ENCODE data around the gene SAMD13. TPM values are rescaled to one million over a fixed set of nuclear protein-coding genes. Genes with fewer than 3 reads are reported as not detected.

SAMD13 gene
- total and polyA plus RNA-seq, 2 donors (not counting 1 experiment from before 2014, with no cell fraction given) = 0.42 TPM; not detected in 1

GRCh38 chr1:84319662-84320061 lies 18.2 kb downstream of the SAMD13 start:
- no peak overlapping the region for H3K4me2 ChIP-seq (replicated peaks; ENCODE audit: low read depth, low read length, poor library complexity, severe bottlenecking)
- no CpG with 5 or more reads among the region's 1 CpG for WGBS (ENCODE audit: insufficient coverage)
- Mint-ChIP-seq H3K27me3 (peaks cover 3% of the 10 kb centered on the region), H3K4me1 (no peaks in the 10 kb centered on the region), H3K27ac (no peak overlapping the region), H3K4me3 (no peak overlapping the region), H3K9me3 (ENCODE audit: insufficient read depth) (no peaks in the 10 kb centered on the region)
- intact Hi-C loops (cut with micrococcal nuclease) = no loop called here
- H2AFZ ChIP-seq (ENCODE audit: insufficient read depth, low read depth, low read length, poor library complexity, severe bottlenecking) = no peak overlapping the region
- no peaks in the 10 kb centered on the region for H3K36me3 ChIP-seq (replicated peaks in 1 of 2; ENCODE audit: control extremely low read depth in 1 of 2, control insufficient read depth in 1 of 2, extremely low read depth in 1 of 2, insufficient read depth in 2 of 2, low read length in 1 of 2)
- H3K79me2 ChIP-seq (ENCODE audit: control insufficient read depth, insufficient read depth, low read length) = no peaks in the 10 kb centered on the region
- H3K27me3 ChIP-seq (replicated peaks in 1 of 4; ENCODE audit: control extremely low read depth in 1 of 4, control insufficient read depth in 3 of 4, insufficient read depth in 4 of 4, low read length in 3 of 4) = no peaks in the 10 kb centered on the region
- H3K9me3 ChIP-seq (ENCODE audit: control extremely low read depth in 1 of 3, control insufficient read depth in 2 of 3, insufficient read depth in 1 of 3, low read length in 2 of 3) = peaks cover 0 to 3% (median 2%) of the 10 kb centered on the region in 3 donors
- TF ChIP-seq EZH2 (IDR thresholded peaks at IDR 0.05; ENCODE audit: borderline replicate concordance, insufficient read depth, low read depth, low read length, poor library complexity, severe bottlenecking) (no peak), CTCF (IDR thresholded peaks at IDR 0.05) (no peak)
- no peaks in the 10 kb centered on the region for H4K20me1 ChIP-seq (ENCODE audit: control insufficient read depth, insufficient read depth, low read length, poor library complexity, severe bottlenecking)
- no peak overlapping the region for H3K27ac ChIP-seq (ENCODE audit: low read length in 2 of 2)
- CTCF ChIA-PET = no interaction called here
- ATAC-seq (ENCODE audit: low read depth) = no peak
- no peak overlapping the region for H3K9ac ChIP-seq (ENCODE audit: low read length)
- H3K4me1 ChIP-seq (ENCODE audit: control insufficient read depth in 2 of 2, insufficient read depth in 2 of 2, low read length in 2 of 2) = no peaks in the 10 kb centered on the region
- POLR2A ChIA-PET = no interaction called here
- no peak for DNase-seq
- no peak overlapping the region for H3K4me3 ChIP-seq (ENCODE audit: control extremely low read depth in 1 of 5, extremely low read depth in 1 of 5, insufficient read depth in 1 of 5, low read depth in 2 of 5, low read length in 4 of 5)

GRCh38 chr1:84327830-84328229 lies 26.3 kb downstream of the SAMD13 start:
- no peaks in the 10 kb centered on the region for H3K27me3 ChIP-seq (replicated peaks in 1 of 4; ENCODE audit: control extremely low read depth in 1 of 4, control insufficient read depth in 3 of 4, insufficient read depth in 4 of 4, low read length in 3 of 4)
- TF ChIP-seq EZH2 (IDR thresholded peaks at IDR 0.05; ENCODE audit: borderline replicate concordance, insufficient read depth, low read depth, low read length, poor library complexity, severe bottlenecking) (no peak), CTCF (IDR thresholded peaks at IDR 0.05) (no peak)
- DNase-seq (no peak), ATAC-seq (ENCODE audit: low read depth) (no peak)
- H3K9ac ChIP-seq (ENCODE audit: low read length) = no peak overlapping the region
- H2AFZ ChIP-seq (ENCODE audit: insufficient read depth, low read depth, low read length, poor library complexity, severe bottlenecking) = no peak overlapping the region
- no peaks in the 10 kb centered on the region for H3K36me3 ChIP-seq (replicated peaks in 1 of 2; ENCODE audit: control extremely low read depth in 1 of 2, control insufficient read depth in 1 of 2, extremely low read depth in 1 of 2, insufficient read depth in 2 of 2, low read length in 1 of 2)
- Mint-ChIP-seq H3K27me3 (peaks cover 7% of the 10 kb centered on the region), H3K9me3 (ENCODE audit: insufficient read depth) (no peaks in the 10 kb centered on the region), H3K27ac (no peak overlapping the region), H3K4me3 (no peak overlapping the region), H3K4me1 (no peaks in the 10 kb centered on the region)
- no peak overlapping the region for H3K4me2 ChIP-seq (replicated peaks; ENCODE audit: low read depth, low read length, poor library complexity, severe bottlenecking)
- POLR2A ChIA-PET = no interaction called here
- H3K9me3 ChIP-seq (ENCODE audit: control extremely low read depth in 1 of 3, control insufficient read depth in 2 of 3, insufficient read depth in 1 of 3, low read length in 2 of 3) = no peaks in the 10 kb centered on the region
- no peak overlapping the region for H3K4me3 ChIP-seq (ENCODE audit: control extremely low read depth in 1 of 5, extremely low read depth in 1 of 5, insufficient read depth in 1 of 5, low read depth in 2 of 5, low read length in 4 of 5)
- no peaks in the 10 kb centered on the region for H4K20me1 ChIP-seq (ENCODE audit: control insufficient read depth, insufficient read depth, low read length, poor library complexity, severe bottlenecking)
- WGBS (ENCODE audit: insufficient coverage) = 89% methylated on average over 2 of the region's 3 CpGs
- H3K27ac ChIP-seq (ENCODE audit: low read length in 2 of 2) = no peak overlapping the region
- CTCF ChIA-PET = no interaction called here
- H3K79me2 ChIP-seq (ENCODE audit: control insufficient read depth, insufficient read depth, low read length) = no peaks in the 10 kb centered on the region
- no peaks in the 10 kb centered on the region for H3K4me1 ChIP-seq (ENCODE audit: control insufficient read depth in 2 of 2, insufficient read depth in 2 of 2, low read length in 2 of 2)
- intact Hi-C loops (cut with micrococcal nuclease) = no loop called here

Measured in B cell (primary cell).